GM21447 (cell line): ENCODE results near the gene INO80C.

Experiments used
- ATAC-seq: cut with Tn5 transposase; IDR thresholded peaks from one replicate; pipeline ENCODE4 v1.9.1; 2021; ENCODE audit not compliant: unreplicated experiment

The INO80C gene

GRCh38 chr18:35435401-35435800 is 62.4 kb downstream of the INO80C start:
- ATAC-seq = no peak

- no peak for ATAC-seq
These were observed 65.2 kb downstream of the INO80C start for GRCh38 chr18:35432565-35433001.

- no peak for ATAC-seq
These were observed 66.4 kb downstream of the INO80C start for GRCh38 chr18:35431374-35431741.

GRCh38 chr18:35430721-35431373 is 66.9 kb downstream of the INO80C start:
- no peak for ATAC-seq

GRCh38 chr18:35426786-35427185 is 71.0 kb downstream of the INO80C start:
- ATAC-seq = no peak

GRCh38 chr18:35424356-35424755 is 73.4 kb downstream of the INO80C start:
- no peak for ATAC-seq

- no peak for ATAC-seq
These were observed 75.5 kb downstream of the INO80C start for GRCh38 chr18:35422237-35422636.

- ATAC-seq = no peak
These were observed 79.2 kb downstream of the INO80C start for GRCh38 chr18:35418610-35419009.
